Hippocampal formation (tissue), 2 donors: ENCODE data around the gene PPM1D.

Experiments used
- DNase-seq, 2 donors: peaks; one replicate each; lab custom pipeline; 2025; lab: John Stamatoyannopoulos, UW

PPM1D gene

DNA sequence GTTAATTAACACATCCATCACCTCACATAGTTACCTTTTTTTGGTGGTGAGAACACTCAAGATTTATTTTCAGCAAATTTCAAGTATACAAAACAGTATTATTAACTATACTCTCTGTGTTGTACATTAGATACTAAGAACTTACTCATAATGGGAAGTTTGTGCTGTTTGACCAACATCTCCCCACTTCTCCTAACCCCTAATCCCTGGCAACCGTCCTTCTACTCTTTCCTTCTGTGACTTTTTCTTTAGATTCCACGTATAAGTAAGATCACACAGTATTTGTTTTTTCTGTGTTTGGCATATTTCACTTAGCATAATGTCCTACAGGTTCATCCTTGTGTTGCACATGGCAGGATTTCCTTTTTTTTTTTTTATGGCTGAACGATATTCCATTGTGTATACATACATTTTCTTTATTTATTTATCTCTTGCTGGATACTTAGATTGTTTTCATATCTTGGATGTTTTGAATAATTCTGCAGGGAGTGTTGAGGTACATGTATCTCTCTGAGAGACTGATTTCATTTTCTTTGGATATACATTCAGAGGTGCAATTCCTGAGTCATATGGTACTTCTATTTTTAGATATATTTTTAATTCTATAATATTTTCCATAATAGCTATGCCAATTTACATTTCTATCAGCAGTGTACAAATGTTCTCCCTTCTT is 19.0 kb downstream of the PPM1D start:
- no peak for DNase-seq

DNA sequence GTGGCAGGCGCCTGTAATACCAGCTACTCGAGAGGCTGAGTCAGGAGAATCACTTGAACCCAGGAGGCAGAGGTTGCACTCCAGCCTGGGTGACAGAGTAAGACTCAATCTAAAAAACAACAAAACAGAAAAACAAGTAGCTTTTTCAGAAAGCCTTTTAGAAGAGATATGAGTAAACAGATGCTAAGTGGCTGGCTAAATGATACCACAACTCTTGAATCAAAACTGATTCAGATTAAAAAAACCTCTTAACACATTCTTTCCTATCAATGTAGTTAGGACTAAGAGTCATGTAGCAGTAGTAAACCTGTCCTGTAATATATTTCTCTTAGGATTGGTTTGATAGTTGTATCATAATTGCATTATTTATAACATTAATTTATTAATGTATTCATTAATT is 23.0 kb downstream of the PPM1D start:
- no peak for DNase-seq

DNA sequence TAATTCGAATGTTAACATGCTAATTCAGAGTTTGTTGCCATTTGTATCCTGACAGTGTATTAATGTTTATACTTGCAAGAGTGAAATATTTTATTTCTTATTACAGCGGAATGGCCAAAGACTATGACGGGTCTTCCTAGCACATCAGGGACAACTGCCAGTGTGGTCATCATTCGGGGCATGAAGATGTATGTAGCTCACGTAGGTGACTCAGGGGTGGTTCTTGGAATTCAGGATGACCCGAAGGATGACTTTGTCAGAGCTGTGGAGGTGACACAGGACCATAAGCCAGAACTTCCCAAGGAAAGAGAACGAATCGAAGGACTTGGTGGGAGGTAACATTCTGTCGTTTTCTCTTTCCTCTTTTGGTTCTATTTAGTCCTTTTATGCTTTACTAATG is 23.4 kb downstream of the PPM1D start:
- no peak for DNase-seq

DNA sequence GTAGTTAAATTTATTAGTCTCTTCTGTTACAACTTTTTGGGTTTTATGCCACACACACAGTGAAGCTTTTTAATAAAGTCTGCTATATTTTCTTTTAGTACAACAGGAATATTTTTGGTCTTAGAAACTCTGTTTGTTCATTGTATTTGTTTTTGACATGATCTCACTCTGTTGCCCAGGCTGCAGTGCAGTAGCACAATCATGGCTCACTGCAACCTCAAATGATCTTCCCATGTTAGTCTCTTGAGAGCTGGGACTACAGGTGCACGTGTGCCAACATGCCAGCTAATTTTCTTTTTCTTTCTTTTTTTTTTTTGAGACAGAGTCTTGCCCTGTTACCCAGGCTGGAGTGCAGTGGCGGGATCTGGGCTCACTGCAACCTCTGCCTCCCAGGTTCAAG is 27.1 kb downstream of the PPM1D start:
- DNase-seq: no peak

DNA sequence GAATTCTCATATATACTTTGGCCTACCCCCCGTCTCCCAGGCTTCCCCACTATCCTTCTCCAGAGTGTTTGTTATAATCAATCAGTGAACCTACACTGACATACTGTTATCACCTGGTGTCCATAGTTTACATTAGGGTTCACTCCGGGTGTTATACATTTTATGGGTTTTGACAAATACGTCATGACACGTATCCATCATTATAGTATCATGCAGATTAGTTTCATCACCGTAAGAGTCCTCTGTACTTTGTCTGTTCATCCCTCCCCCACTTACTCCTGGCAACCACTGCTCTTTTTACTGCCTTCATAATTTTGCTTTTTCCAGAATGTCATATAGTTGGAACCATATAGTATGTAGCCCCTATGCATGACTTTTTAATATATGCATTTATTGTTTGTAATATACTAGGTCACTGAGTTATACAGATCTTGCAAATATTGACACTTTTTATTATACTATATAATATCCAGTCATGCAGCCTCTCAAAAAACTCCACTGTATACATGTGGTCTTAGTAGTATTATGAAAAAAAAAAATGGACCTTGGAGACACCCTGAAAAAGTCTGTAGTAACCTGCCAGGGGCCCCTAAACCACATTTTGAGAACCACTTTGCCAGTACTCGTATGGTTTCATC is 28.4 kb downstream of the PPM1D start:
- DNase-seq: no peak

DNA sequence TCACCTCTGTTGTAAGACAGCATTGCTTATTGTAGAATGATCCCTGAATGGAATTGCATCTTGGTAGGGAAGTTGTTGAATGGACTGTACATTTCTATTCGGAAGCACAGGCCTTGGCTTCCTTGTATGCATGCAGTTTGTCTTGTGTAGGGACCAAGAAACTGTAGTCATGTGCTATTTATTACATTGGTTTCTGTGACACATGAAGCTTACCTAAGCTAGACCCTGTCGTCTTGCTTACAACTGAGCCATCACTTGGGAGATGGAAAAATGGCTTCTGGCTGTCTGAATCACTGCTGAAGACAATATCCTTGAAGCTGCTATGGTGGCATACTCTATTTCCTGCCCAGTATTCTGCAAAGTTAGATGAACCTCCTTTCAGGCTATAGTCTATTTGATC is 29.1 kb downstream of the PPM1D start:
- DNase-seq: no peak

DNA sequence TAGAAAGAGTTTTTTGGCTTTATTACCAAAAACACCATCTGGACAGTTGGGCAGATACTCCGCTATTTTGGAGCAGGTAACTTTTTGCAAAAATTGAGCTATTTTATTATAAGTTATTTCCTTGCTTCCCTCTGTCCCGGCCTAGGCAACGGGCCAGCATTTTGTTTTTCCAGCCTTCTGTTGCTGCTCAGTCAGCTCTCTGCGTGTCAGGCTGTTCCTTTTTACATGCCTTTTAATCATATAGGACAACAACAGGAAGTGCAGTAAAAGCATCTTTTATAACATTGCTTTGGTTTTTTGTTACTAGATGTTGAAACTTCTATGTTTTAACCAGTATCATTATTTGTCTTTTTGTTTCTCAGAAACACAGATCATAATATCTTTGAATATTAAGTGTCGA is 30.4 kb downstream of the PPM1D start:
- DNase-seq: peak in 1 of 2 donors; percentile 23

DNA sequence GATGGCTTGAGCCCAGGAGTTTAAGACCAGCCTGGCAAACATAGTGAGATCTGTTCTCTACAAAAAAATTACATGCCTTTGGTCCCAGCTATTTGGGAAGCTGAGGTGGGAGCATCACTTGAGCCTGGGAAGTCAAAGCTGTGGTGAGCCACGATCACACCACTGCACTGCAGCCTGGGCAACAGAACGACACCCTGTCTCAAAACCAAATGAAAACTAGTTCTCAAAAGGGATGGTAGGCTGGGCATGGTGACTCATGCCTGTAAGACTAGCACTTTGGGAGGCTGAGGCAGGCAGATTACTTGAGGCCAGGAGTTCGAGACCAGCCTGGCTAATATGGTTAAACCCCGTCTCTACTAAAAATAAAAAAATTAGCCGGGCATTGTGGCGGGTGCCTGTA is 31.1 kb downstream of the PPM1D start:
- DNase-seq: no peak

DNA sequence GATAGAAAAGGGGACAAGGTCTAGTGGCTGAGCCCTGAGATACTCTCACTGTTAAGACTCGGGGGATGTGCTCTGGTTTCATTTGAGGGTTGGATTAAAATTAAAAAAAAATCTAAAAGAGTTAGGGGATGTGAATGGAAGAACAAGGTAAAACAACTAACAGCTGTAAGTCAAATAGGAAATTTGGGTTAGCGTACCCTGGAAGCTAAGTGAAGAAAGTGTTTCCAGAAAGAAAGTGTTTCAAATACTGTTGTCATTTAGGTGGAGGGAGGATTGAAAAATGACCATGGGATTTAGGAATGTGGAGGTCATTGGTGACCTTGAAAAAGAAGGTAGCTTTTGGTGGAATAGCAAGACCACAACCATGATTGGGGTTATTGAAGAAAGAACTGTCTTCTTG is 37.7 kb downstream of the PPM1D start:
- no peak for DNase-seq

DNA sequence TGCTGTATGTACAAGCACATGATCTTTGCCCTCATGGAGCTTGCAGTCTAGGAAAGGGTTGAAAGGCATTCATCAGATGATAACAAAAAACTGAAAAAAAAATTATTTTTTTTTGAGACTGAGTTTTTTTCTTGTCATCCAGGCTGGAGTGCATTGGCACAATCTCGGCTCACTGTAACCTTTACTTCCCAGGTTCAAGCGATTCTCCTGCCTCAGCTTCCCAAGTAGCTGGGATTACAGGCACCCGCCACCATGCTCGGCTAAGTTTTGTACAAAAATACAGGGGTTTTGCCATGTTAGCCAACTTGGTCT is 39.0 kb downstream of the PPM1D start:
- DNase-seq: no peak

DNA sequence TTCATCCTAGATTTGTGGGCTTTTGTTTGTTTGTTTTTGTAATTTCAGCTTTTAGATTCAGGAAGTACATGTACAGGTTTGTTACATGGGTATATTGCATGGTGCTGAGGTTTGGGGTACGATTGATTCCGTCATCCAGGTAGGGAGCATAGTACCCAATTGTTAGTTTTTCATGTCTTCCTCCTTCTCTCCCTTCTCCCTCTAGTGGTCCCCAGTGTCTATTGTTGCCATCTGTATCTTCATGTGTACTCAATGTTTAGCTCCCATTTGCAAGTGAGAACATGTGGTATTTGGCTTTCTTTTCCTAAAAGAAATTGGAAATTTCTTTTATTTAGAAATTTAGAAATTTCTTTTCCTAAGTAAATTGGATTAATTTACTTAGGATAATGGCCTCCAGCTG is 40.5 kb downstream of the PPM1D start:
- no peak for DNase-seq

DNA sequence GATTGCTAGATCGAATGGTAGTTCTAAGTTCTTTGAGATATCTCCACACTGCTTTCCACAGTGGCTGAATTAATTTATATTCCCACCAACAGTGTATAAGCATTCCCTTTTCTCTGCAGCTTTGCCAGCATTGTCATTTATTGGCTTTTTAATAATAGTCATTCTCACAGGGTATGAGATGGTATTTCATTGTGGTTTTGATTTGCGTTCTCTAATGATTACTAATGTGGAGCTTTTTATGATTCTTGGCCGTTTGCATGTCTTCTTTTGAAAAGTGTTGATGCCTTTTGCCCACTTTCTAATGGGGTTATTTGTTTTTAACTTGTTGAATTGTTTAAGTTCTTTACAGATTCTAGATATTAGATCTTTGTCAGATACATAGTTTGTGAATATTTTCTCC is 41.1 kb downstream of the PPM1D start:
- DNase-seq: no peak

DNA sequence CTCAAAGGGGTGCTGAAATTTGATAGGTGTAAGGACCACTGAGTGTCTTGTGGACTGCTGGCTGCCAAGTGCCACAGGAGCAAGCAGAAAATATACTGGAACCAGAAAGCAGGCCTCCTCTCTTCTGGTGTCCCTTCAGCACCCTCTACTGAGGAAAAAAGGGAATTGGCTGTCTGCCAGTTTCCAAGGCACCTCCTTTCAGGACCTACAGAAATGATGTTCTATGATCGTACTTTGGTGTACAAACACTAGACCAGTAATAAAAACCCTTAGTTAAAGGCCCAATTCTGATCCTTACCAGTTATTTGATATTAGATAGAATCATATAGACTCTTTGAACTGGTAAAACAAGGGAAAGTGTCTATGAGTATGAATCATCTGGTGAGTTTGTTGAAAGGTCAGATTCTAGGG is 41.8 kb downstream of the PPM1D start:
- DNase-seq: peak; percentile 61 to 67

DNA sequence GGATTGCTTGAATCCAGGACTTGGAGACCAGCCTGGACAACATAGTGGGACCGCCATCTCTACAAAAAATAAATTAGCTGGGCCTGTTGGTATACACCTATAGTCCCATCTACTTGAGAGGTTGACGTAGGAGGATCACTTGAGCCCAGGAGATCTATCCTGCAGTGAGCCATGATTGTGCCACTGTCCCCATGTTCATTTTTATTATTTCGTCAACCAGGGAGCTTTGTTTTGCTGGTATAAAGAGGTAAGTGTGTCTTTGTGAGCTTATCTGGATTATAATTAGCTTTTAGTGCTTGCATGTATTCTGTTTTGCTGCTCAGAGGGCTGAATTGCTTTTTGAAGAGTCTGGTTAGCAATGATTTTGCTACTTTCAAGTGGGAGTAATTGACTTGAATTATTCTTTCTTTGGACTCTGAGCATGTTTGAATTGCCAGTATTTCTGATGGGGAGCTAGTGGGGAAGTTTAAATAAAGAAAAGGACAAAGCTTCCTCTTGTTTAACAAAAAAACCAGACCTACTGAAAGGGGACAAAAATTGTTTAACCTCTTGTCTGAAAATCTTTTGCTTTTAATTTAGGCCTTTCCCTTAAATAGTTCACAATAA is 46.0 kb downstream of the PPM1D start:
- peak in 1 of 2 donors; percentile 32 for DNase-seq

DNA sequence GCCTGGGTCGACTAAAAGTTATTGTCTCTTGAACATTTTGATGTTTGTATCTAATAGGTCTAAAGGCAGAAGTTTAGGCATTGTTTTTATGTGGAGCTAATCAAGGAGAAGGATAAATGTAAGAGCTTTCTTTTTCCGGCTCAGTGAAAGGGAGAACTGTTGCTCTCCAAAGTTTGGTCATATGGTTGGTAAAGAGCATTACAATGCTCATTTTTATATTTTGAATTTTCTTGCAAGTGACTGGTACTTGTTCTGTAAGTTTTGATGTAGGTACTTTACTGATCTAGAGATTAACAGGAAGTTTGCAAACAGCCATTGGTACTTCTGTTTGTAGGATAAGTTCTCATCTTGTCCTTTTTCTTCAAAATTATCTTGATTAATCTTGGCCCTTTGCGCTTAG is 46.7 kb downstream of the PPM1D start:
- DNase-seq: no peak

DNA sequence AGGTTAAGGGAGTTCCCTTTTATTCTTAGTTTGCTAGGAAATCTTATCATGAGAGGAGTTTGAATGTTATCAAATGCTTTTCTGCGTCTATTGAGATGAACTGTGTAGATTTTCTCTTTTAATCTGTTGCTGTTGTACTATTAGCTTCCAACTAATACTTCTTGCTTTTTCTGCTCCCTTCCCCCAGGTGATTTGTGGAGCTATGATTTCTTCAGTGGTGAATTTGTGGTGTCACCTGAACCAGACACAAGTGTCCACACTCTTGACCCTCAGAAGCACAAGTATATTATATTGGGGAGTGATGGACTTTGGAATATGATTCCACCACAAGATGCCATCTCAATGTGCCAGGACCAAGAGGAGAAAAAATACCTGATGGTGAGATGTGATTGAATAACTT is 47.7 kb downstream of the PPM1D start:
- DNase-seq: no peak

DNA sequence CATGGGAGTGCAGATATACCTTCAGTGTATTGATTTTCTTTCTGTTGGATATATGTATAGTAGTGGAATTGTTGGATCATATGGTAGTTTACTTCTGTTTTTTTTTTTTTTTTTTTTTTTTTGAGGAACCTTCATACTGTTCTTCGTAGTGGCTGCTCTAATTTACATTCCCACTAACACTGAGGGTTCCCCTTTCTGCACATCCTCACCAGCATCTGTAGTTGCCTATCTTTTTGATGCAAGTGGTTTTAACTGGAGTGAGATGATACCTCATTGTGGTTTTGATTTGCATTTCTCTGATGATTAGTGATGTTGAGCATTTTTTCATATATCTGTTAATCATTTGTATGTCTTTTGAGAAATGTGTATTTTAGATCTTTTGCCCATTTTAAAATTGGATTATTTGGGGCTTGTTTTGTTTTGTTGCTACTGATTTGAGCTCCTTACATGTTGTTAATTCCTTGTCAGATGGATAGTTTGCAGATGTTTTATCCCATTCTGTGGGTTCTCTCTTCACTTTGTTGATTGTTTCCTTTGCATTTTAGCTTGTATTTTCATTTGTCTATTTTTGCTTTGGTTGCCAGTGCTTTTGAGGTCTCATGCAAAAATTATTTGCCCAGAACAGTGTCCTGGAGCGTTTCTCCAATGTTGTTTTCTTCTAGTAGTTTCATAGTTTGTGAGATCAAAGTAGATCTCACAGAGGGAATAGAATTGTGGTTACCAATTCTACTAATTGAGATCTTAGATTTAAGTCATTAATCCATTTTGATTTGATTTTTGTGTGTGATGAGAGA is 52.7 kb downstream of the PPM1D start:
- DNase-seq: no peak

DNA sequence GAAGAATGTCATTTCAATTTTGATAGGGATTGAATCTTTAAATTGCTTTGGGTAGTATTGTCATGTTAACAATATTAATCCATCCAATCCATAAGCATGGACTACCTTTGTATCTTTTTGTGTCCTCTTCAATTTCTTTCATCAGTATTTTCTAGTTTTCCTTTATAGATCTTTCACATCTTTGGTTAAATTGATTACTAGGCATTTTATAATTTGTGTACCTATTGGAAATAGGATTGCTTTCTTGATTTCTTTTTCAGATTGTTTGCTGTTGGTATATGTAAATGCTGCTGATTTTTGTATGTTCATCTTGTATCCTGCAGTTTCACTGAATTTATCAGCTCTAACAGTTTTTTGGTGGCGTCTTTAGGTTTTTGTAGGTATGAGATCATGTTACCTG is 53.6 kb downstream of the PPM1D start:
- DNase-seq: no peak

DNA sequence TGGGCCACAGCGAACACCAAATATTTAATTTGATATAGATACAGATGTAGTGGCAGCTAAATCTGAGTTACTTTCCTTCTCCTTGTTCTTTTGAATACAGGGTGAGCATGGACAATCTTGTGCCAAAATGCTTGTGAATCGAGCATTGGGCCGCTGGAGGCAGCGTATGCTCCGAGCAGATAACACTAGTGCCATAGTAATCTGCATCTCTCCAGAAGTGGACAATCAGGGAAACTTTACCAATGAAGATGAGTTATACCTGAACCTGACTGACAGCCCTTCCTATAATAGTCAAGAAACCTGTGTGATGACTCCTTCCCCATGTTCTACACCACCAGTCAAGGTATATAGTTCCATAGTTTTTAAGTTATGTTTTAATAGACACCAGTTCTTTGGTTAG is 56.5 kb downstream of the PPM1D start:
- DNase-seq: no peak

DNA sequence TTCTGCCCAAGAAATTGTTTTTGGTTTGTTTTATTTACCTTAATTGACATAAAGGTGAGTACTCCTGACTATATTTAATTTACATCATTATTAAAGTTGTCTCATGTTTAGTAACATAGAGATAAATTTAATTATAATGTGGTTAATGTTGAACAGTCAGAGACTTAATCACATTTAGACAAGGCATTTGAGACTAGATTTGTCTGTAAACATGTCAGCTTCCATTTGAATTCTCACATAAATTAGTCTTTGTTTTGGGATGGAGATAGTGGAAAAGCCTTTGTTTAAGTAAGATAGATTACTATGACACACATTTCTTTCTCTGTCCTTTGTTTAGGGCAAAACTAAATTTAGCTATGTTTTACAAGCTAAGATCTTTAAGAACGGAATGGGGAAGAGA is 59.2 kb downstream of the PPM1D start:
- peak in 1 of 2 donors; percentile 61 for DNase-seq

DNA sequence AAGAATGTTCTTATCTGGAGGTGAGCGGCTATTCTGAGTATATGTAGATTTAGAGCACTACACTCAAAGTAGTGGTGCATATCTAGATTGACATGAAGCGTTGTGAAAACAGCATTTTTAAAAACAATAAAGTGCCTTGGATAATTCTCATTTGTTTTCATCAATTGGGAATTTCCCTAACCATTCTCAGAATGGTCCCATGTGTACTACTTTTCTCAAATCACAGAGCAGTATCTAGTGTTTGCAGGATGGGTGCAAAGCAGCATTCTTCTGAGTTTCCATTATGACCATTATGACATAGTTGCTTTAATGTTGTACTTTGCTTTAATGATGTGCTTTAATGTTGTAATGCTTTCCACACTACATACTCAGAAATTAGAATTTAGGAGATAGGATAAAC is 61.5 kb downstream of the PPM1D start:
- DNase-seq: no peak

DNA sequence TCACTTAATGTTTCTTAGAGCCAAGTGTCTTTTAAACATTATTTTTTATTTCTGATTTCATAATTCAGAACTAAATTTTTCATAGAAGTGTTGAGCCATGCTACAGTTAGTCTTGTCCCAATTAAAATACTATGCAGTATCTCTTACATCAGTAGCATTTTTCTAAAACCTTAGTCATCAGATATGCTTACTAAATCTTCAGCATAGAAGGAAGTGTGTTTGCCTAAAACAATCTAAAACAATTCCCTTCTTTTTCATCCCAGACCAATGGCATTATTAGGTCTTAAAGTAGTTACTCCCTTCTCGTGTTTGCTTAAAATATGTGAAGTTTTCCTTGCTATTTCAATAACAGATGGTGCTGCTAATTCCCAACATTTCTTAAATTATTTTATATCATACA is 64.0 kb downstream of the PPM1D start:
- no peak for DNase-seq

DNA sequence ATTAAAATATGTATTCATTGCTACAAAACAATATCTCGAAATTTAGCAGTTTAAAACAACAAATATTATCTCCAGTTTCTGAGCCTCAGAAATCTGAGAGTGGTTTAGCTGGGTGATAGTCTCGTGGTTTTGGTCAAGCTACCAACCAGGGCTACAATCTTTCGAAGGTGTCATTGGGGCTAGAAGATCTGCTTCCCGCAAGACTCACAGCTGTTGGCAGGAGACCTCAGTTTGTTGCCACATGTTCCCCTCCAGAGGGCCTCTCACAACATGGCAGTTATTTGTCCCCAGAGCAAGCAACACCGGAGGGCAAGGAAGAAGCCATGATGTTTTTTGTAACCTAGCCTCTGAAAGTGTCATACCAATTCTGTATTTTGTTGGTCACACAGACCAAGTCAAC is 65.6 kb downstream of the PPM1D start:
- DNase-seq: no peak
